ENCODE data around the gene PCYT2. TPM values are rescaled to one million over a fixed set of nuclear protein-coding genes. Genes with fewer than 3 reads are reported as not detected.
A peak's percentile ranks its signal among the peaks of the same experiment; 100 is the strongest.

The PCYT2 gene
- total RNA-seq (2021; ENCODE audit: unreplicated experiment) = 51.5 TPM
- polyA plus RNA-seq (2012) = 44.1 and 45.7 TPM in 2 replicates
- percentile 43 among the genes with signal in this experiment for Bru-seq, nascent RNA
- percentile 72 among the genes with signal in this experiment for BruChase-seq, experiment 1, labeled RNA remaining after a 6-hour chase
- BruChase-seq, experiment 2, labeled RNA remaining after a 2-hour chase = percentile 60 among the genes with signal in this experiment
- long read RNA-seq, full-length matches to known transcripts = 123 of 187 reads
- long read RNA-seq, partial matches to known transcripts = 13 of 187 reads
- long read RNA-seq, other reads (novel, unspliced or antisense) = 51 of 187 reads

GRCh38 chr17:81911277-81911961 is at the start of gene PCYT2:
TSS of gene PCYT2 (minus strand) at chr17:81911399. CDS start at chr17:81911355, 44 bp downstream.
- intact Hi-C loops (cut with micrococcal nuclease) = loop anchor here (1.0 to 5.0 kb wide), 2 partner anchors 20 to 111 kb away; partner anchors contain the start of genes ALYREF, ANAPC11, CENPX and LRRC45
- Histone ChIP-seq H3K4me3 (replicated peaks in 1 of 2; ENCODE audit: low read depth in 1 of 2, low read length in 2 of 2) (peak within 1 kb of the TSS; percentile 85 to 94), H3K4me1 (ENCODE audit: control insufficient read depth in 1 of 2, insufficient read depth in 2 of 2, low read length in 2 of 2) (peaks cover 34 to 47% of the 10 kb centered on the region in 2 experiments), H3K9me3 (ENCODE audit: control insufficient read depth in 1 of 2, insufficient read depth in 1 of 2, low read depth in 1 of 2, low read length in 2 of 2) (no peaks in the 10 kb centered on the region), H3K36me3 (ENCODE audit: control insufficient read depth in 1 of 2, insufficient read depth in 2 of 2, low read length in 2 of 2) (peaks cover 21 to 42% of the 10 kb centered on the region in 2 experiments), H3K9me2 (ENCODE audit: insufficient read depth) (no peaks in the 10 kb centered on the region), H2AFZ (ENCODE audit: low read depth, low read length, poor library complexity, severe bottlenecking) (no peak within 1 kb of the TSS), H3K27me3 (ENCODE audit: insufficient read depth, low read length) (no peaks in the 10 kb centered on the region), H3K27ac (ENCODE audit: low read depth, low read length) (peak within 1 kb of the TSS; percentile 72), H4K20me1 (ENCODE audit: insufficient read depth) (no peaks in the 10 kb centered on the region), H3K9ac (ENCODE audit: low read length) (peak within 1 kb of the TSS; percentile 81), H3K79me2 (ENCODE audit: insufficient read depth, low read length) (peaks cover 27% of the 10 kb centered on the region), H3K4me2 (ENCODE audit: low read length) (peak within 1 kb of the TSS; percentile 98)
- POLR2A ChIA-PET = no interaction called here
- ATAC-seq = peak; percentile 88
- no TSS peak for BruUV-seq (replicated peaks)
- peak; percentile 90 for DNase-seq (ENCODE audit: low read depth, low spot score)
- CTCF ChIA-PET = interaction anchor here (0.5 to 1.2 kb wide), 3 partner anchors 15 to 112 kb away, joined by 3 to 5 read pairs (median 4); partner anchors contain the start of genes CENPX and LRRC45
- RAD21 ChIA-PET (ENCODE audit: low non-redundant PET in 1 of 2, low total read pairs in 2 of 2, uncharacterized antibody in 2 of 2, unreplicated experiment in 2 of 2) = no interaction called here
- no peak for TF ChIP-seq EZH2phosphoT487 (IDR thresholded peaks at IDR 0.05; ENCODE audit: borderline replicate concordance)
- no peak for TF ChIP-seq EZH2 (IDR thresholded peaks at IDR 0.05)
- TF ChIP-seq YY1 (IDR thresholded peaks at IDR 0.05; ENCODE audit: extremely low read depth, insufficient replicate concordance, low read depth, low read length) = no peak
- TF ChIP-seq ZFX (IDR thresholded peaks at IDR 0.05) = peak; percentile 4; the same call in 1 of the 2 replicates
- no peak for TF ChIP-seq ELF1 (IDR thresholded peaks at IDR 0.05; ENCODE audit: borderline replicate concordance, low read depth)
- TF ChIP-seq SP1 (IDR thresholded peaks at IDR 0.05; ENCODE audit: low read depth) = no peak; the same call in 1 of the 2 replicates
- no peak for TF ChIP-seq CEBPB (IDR thresholded peaks at IDR 0.05; ENCODE audit: low read depth)
- no peak for TF ChIP-seq ATF3 (IDR thresholded peaks at IDR 0.05)
- no peak for TF ChIP-seq RAD21 (IDR thresholded peaks at IDR 0.05; ENCODE audit: low read depth)
- TF ChIP-seq JUND (IDR thresholded peaks at IDR 0.05) = no peak
- TF ChIP-seq TCF7L2 (IDR thresholded peaks at IDR 0.05; ENCODE audit: borderline replicate concordance, extremely low read depth, insufficient read depth, insufficient read length) = no peak
- peak in 2 of 3 experiments; percentile 39 to 51; a peak in 4 of 6 replicates for TF ChIP-seq CTCF (IDR thresholded peaks at IDR 0.05 in 2 of 3, conservative IDR thresholded peaks at IDR 0.05 in 1 of 3; ENCODE audit: borderline replicate concordance in 1 of 3, insufficient read depth in 1 of 3, low read depth in 2 of 3, low read length in 2 of 3)
- no peak for TF ChIP-seq FOSL1 (IDR thresholded peaks at IDR 0.05; ENCODE audit: low read depth)
- no peak for TF ChIP-seq CBX3 (IDR thresholded peaks at IDR 0.05; ENCODE audit: low read depth)
- no peak for TF ChIP-seq POLR2A (IDR thresholded peaks at IDR 0.05; ENCODE audit: borderline replicate concordance, extremely low read depth, insufficient read depth, insufficient read length)
- peak; percentile 62; the same call in 1 of the 2 replicates for TF ChIP-seq SIN3A (IDR thresholded peaks at IDR 0.05; ENCODE audit: low read depth)
- no peak; the same call in 1 of the 2 replicates for TF ChIP-seq EGR1 (IDR thresholded peaks at IDR 0.05; ENCODE audit: low read depth)
- TF ChIP-seq ZBTB33 (IDR thresholded peaks at IDR 0.05; ENCODE audit: extremely low read depth, insufficient replicate concordance, low read length) = no peak
- TF ChIP-seq MAX (IDR thresholded peaks at IDR 0.05) = 0 out of 2 replicates have a peak, but pooled peaks have one; percentile 67
- TF ChIP-seq POLR2AphosphoS5 (IDR thresholded peaks at IDR 0.05; ENCODE audit: low read depth, low read length) = peak; percentile 72
- no peak for TF ChIP-seq ZNF274 (IDR thresholded peaks at IDR 0.05; ENCODE audit: low read depth, low read length)
